NT2/D1 (cell line): ENCODE measurements around the gene KCNQ1.

ENCODE experiments used
- YY1 ChIP-seq: IDR thresholded peaks from 2 replicates; pipeline ENCODE4 v1.6.1; 2011; ENCODE audit not compliant: insufficient read length, insufficient read depth
- ZNF274 ChIP-seq: IDR thresholded peaks from 2 replicates; pipeline ENCODE4 v1.6.1; 2011; ENCODE audit warnings: mild to moderate bottlenecking, low read depth, low read length

GRCh38 chr11:2731130-2732125 lies 286.6 kb downstream of the KCNQ1 start:
- TF ChIP-seq YY1, result no peak
- no peak for TF ChIP-seq ZNF274
